ENCODE measurements around the gene RNLS.
"Not testable (repeated sequence)": the region's sequence is repeated elsewhere in the genome, so short reads cannot be mapped to it uniquely, and the experiment has no call there.

RNLS gene

DNA sequence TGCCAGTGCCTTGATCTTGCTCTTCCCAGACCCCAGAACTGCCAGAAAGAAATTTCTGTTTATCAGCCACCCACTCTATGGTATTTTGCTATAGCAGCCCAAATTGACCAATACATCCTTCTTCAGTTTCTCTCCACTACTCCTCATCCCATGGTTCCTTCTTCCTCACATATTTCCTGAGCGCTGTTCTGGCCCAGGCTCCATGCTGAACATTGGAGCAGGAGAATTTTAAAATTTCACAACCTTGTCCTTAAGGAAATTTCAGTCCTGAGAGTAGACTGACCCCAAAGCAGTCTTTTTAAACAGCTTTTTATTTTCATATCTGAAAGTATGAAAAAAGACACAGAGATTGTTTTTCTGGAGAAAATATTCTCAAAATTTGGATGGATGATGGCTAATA is 297.1 kb downstream of the RNLS start:
- DNase-seq: no peak

DNA sequence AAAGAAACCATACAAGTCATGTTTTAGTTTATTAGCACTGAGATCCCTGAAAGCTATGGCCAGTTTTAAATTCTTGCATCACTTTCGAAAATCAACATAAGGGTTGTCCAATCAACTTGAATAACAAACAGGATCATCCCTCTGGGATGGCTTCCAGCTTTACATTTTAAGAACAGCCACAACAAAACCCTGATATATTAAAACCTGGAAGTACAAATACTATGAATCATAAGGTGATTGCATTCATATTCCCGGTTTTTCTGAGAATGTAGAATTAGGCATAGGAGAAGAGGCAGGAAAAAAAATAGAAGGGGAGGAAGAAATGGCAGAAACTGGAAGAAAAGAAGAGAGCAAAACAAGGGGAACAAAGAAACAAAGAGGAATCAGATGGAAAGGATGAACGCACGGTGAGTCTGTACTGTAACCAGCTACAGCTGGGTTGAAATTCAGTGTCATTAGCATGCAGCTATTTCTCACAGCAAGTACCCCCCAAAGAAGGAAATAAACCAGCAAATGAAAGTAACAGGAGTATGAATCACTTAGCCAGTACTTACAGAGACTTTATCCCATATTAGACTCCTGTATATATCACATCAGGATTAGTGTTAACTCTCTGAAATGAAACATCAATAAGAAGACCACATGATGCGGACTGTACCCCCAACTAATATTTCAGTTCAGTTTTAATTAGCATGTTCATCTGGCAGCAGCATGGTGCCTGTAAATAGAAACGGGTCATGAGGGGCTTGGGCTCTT is 301.3 kb downstream of the RNLS start:
- DNase-seq: peak; percentile 14

DNA sequence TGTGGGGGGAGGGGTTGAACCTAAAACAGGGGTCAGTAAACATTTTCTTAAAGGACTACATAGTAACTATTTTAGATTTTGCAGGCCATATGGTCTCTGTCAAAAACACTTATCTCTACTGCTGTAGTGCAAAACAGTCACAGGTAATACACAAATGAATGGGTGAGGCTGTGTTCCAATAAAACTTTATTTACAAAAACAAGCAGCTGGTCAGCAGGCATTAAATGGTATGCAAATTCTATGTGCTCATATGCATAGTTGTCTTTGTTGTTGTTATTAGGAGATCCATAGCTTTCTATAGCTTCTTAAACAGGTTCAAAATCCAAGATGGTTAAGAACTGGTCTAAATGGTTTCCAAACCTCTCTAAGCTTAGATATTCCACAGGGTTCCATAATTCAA is 302.6 kb downstream of the RNLS start:
- no peak for DNase-seq

DNA sequence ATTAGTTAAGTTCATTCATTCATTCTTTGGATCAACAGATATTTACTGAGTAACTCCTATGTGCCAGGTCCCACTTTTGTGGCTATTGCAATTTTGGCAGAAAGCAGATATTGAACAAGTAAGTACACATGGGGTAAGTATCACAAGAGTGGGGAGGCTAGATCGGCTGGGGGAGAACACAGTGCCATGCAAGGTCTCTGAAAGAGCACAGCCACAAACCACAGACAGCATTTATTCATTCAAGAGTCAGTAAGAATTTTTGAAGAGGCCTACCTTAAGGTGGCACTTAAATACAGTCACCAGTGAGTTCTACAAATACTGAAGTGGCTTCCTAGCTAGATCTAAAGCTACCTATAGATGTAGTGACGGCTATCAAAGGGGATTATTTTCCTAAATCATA is 304.2 kb downstream of the RNLS start:
- no peak for DNase-seq

GRCh38 chr10:88276945-88277344 is 306.2 kb downstream of the RNLS start:
- not testable (repeated sequence) for DNase-seq

GRCh38 chr10:88274286-88274685 is 308.8 kb downstream of the RNLS start:
- no peak for DNase-seq

DNA sequence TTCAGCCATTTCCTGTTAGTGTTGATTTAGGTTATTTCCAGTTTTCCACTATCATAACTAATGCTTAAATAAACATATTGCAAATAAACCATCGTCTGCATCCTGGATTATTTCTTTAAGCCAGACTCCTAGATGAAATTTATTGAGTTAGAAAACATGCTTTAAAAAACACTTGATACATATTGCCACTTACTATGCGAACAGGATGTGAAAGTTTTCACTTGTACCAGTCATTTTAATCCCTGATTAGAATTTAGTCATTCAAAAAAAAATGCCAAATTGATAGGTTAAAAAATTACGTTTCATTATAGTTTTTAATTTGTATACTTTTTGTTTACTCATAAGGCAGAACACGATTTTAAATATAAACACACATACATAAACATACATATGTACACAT is 309.6 kb downstream of the RNLS start:
- no peak for DNase-seq

GRCh38 chr10:88271761-88272543 is 311.2 kb downstream of the RNLS start:
- peak; percentile 56 for DNase-seq

GRCh38 chr10:88270871-88271713 is 312.0 kb downstream of the RNLS start:
- DNase-seq: peak; percentile 91

- DNase-seq: no peak
Measured at GRCh38 chr10:88270061-88270808, 312.9 kb downstream of the RNLS start.

DNA sequence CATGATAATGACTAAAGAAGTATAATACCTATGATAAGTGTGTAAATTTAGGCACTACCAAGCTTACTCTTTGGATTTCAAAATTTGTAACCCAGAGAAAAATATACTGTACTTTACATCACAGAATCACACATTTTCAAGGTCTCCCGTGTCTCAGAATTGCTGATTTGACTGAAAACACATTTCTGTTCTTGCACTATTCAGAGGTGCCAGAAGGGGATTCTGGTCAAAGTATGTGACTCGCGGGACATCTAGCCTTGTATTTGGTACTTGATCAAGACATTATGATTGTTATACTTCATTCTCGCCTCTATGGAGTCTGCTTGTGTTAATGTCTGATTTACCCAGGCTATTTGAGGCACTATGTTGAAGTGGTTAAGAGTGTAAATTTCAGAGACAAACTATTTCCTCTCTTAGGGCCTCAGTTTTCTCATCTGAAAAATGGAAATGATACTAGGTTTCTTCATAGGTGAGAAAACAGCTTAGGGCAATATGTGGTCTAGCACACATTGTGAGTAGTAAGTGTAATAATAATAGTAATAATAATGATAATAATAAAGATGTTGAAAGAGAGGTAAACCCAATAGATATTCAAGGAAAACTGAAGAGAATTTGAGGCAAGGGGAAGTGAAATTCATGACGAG is 320.4 kb downstream of the RNLS start:
- DNase-seq: no peak

GRCh38 chr10:88261152-88261551 is 322.0 kb downstream of the RNLS start:
- DNase-seq: no peak

GRCh38 chr10:88260329-88261051 is 322.6 kb downstream of the RNLS start:
- DNase-seq: no peak

DNA sequence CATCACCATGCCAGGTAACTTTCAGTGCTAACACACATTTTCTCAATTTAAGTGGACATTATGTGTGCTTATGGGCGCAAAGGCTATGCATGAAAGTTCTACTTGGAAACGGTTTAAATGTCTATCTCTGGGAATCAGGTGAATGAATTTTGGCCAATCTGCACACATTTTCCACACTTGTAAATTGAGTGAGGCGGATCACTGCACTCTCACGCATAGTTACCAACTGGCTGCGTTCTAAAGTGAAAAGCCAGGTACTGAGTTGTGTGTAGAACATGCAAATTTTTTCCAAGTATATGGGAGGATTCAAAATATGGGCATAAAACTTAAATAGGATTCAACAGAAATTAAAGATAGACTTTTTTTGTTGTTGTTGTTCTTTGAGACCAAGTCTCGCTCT is 323.7 kb downstream of the RNLS start:
- no peak for DNase-seq

DNA sequence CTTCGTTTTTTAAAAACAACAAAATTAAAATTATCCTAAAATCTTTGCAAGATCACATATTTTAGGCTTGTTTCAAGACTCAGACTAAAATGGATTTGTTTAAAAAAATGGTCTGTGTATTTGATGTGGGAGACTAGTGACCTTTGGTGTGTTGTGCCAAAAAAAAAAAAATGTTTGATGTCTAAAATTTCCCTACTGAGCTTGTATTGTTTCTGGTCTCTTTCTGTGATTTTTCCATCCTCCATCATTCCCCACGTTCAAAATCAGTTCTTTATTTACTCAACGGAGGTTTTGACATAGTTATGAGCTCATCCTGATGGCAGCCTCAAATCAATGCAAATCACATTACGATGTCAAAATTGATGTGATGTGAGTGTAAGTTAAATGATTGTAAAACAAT is 326.2 kb downstream of the RNLS start:
- no peak for DNase-seq

DNA sequence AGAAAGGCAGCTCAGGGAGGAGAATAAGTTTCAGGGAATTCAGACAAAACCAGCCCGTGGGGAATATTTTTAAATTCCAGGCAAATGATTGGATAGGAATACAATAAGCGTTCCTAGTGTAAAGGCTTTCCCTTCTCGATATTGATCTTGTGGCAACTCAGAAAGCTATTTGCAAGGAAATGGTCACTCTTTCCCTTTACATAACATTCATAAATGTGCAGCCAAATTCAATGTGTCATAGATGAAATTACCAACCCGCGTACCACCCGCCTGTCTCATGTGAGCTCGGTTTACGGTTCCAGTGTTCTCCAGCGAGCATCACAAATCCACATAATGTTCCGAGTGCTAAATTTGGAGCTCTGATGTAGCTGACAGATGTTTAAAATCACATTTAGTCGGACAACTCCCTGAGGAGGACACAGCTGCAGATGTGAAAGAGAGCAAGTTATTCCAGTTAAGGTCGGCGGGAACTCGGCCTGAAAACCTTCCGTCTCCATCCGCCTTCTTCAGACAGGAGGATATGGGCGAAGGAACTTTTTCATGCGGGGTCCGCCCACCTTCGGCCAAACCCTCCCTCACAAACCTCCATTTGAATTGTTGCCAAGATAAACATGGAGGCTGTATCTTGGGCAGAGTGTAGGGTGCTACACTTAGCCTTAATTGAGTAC is 327.0 kb downstream of the RNLS start:
- no peak for DNase-seq

GRCh38 chr10:88254091-88254490 is 329.0 kb downstream of the RNLS start:
- DNase-seq: peak; percentile 55

DNA sequence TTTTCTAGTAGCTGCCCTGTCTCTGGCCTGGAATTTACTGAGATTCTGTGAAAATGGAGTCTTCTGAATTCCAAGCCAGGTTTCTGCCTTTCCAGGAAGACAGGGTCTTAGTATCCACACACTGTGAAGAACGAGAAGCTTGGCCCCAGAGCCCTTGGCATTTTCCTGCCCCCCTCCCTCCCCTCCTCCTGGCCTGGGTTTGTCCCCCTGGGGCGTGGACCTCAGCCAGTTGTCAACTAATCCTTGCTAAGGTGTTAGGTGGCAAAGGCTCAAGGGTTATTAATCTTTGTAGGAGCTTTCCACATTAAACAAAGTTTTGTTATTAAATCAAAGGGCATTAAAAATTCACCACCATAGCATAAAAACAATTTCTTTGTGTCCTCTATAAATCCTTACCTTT is 329.5 kb downstream of the RNLS start:
- DNase-seq: no peak

DNA sequence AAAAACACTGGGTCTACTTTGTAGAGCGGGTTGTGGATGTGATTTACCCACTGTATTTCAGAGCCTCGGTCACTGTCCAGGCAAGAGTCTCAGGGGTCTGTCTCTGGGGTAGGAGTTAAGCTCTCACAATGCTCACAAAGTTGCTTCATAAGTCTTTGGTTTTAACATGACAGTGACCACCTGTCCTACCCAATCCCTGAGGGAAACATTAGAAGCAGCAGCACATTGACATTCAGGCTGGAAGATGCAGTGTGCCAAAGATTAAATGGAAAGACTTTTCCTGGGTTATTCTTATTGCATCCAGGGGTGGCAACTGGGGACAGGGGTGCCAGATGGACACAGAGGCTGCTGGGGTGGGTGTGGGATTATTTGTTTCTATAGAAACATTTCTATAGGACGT is 330.0 kb downstream of the RNLS start:
- no peak for DNase-seq

- peak; percentile 7 for DNase-seq
Measured at GRCh38 chr10:88249450-88249849, 333.7 kb downstream of the RNLS start.

DNA sequence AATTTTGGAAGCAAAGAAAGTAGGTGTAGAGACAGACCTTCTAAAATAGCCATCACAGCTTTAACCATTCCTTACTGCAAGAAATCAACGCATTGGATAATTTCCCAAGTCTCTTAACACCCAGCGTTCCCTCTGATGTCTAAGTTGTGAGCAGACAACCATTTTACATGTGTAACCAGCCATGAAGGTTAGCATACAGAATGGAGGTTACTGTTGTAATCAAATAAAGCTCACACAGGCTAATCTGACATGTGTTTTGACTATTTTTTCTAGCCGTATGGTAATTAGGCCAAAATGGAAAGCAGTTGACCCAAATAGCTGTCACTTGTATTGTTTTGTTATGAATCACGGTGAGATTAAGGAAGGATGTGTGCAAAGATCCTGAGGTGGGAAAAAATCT is 336.4 kb downstream of the RNLS start:
- DNase-seq: no peak

All from activated CD4-positive, alpha-beta T cell treated with anti-CD3 and anti-CD28 coated beads, Interleukin-2, Interleukin-6, amounts not matched to agents 100 ng/mL and 50 ng/mL, durations not matched to agents 16 hours and 8 hours (primary cell).